Caco-2 (cell line): ENCODE data around the gene NDST4. TPM values are rescaled to one million over a fixed set of nuclear protein-coding genes. Genes with fewer than 3 reads are reported as not detected.

Source experiments
- BruUV-seq: library from RNA; stranded (reverse); fragments of 400-500 nt; replicated peaks from 2 replicates; lab custom pipeline; 2021; lab: Mats Ljungman, UMichigan
- CTCF ChIA-PET: fragments of 300-600 bp; sonication (Branson Sonifier 250); formaldehyde crosslinking; loops from one replicate; lab custom pipeline; 2022; ENCODE audit warnings: antibody characterized with exemption; lab: Charles Lee
- POLR2A ChIA-PET: fragments of 300-600 bp; sonication (Branson Sonifier 250); formaldehyde crosslinking; loops from one replicate; lab custom pipeline; 2022; ENCODE audit warnings: antibody characterized with exemption; lab: Charles Lee
- DNase-seq, 2 experiments: peaks; one replicate each; pipeline versions ENCODE4 v3.0.0 to v3.0.0-alpha.2; 2020 to 2022
- H3K27me3 ChIP-seq: replicated peaks from 2 replicates; pipeline ENCODE4 v1.6.0; 2011; ENCODE audit warnings: low read length; ENCODE audit not compliant: control insufficient read depth, insufficient read depth
- H3K36me3 ChIP-seq: 2 replicates; pipeline ENCODE4 v1.5.1; 2011; ENCODE audit warnings: low read length; ENCODE audit not compliant: control insufficient read depth, insufficient read depth
- H3K4me1 ChIP-seq: fragments of 250-450 bp; sonication (Bioruptor Pico); 2 replicates; pipeline ENCODE4 v1.5.1; 2020; ENCODE audit warnings: mild to moderate bottlenecking
- H3K4me3 ChIP-seq: 2 replicates; pipeline ENCODE4 v1.5.1; 2011; ENCODE audit warnings: low read depth, mild to moderate bottlenecking, control low read depth, low read length
- H3K9me3 ChIP-seq: fragments of 250-450 bp; sonication (Bioruptor Pico); 2 replicates; pipeline ENCODE4 v1.5.1; 2020; ENCODE audit warnings: mild to moderate bottlenecking, moderate library complexity
- H3K27ac Mint-ChIP-seq: one replicate; pipeline ENCODE4 v1.8.0; 2022; ENCODE audit warnings: mixed read lengths; ENCODE audit not compliant: unreplicated experiment
- H3K27me3 Mint-ChIP-seq: one replicate; pipeline ENCODE4 v1.8.0; 2022; ENCODE audit warnings: mixed read lengths; ENCODE audit not compliant: insufficient read depth, unreplicated experiment
- H3K36me3 Mint-ChIP-seq: one replicate; pipeline ENCODE4 v1.8.0; 2022; ENCODE audit warnings: mild to moderate bottlenecking, mixed read lengths; ENCODE audit not compliant: insufficient read depth, unreplicated experiment
- H3K4me1 Mint-ChIP-seq: one replicate; pipeline ENCODE4 v1.8.0; 2022; ENCODE audit warnings: low read depth, mixed read lengths; ENCODE audit not compliant: unreplicated experiment
- H3K4me3 Mint-ChIP-seq: one replicate; pipeline ENCODE4 v1.8.0; 2022; ENCODE audit warnings: mild to moderate bottlenecking, moderate library complexity, mixed read lengths; ENCODE audit not compliant: unreplicated experiment
- H3K9me3 Mint-ChIP-seq: one replicate; pipeline ENCODE4 v1.8.0; 2022; ENCODE audit warnings: mixed read lengths; ENCODE audit not compliant: unreplicated experiment
- intact Hi-C: fragments of 100-400 bp; cut with micrococcal nuclease; formaldehyde crosslinking; loops from one replicate; pipeline ENCODE4 v1.10.0; 2022; ENCODE audit not compliant: unreplicated experiment
- total RNA-seq: library from RNA; stranded (reverse); gene quantifications from 2 replicates; pipeline ENCODE4 v1.2.3, GENCODE V29; 2022
- TF ChIP-seq, protein P1 (sequence below), 2 experiments: fragments of 200-600 bp in 1 of 2; IDR thresholded peaks; 1 replicate in 1 of 2; 2 replicates in 1 of 2; pipeline versions ENCODE4 v1.5.1 to v1.8.0; 2011 to 2022; ENCODE audit warnings: antibody characterized with exemption in 1 of 2, control low read depth in 1 of 2, inconsistent platforms in 1 of 2, low read depth in 1 of 2, low read length in 1 of 2, mild to moderate bottlenecking in 1 of 2, moderate library complexity in 1 of 2; ENCODE audit not compliant: insufficient read depth in 1 of 2, severe bottlenecking in 1 of 2, unreplicated experiment in 1 of 2

Gene NDST4
- total RNA-seq, 1 experiment from 2014 or later = 4.4 TPM

DNA sequence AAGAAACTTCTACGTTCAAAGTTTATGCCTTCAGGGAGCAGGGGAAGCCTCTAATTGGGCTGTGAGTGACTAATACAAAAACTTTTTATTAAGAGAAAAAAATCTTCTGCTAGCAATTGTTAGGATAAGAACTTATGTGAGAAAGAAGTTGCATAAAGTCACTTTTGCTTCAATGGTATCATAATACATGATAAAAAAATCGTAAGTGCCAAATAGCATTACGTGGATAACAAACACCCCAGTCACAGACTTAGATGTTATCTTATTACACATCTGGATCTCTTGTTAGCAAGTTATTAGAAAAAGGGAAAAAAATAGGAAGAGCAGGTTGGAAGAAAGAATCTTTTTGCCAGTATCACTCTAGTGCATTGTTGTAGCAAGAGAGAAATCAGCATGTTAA, 4.2 kb upstream of the NDST4 start:
- H3K9me3 Mint-ChIP-seq = no peaks in the 10 kb centered on the region
- no peak overlapping the region for H3K27ac Mint-ChIP-seq
- Histone ChIP-seq H3K9me3 (no peaks in the 10 kb centered on the region), H3K4me3 (no peak overlapping the region), H3K27me3 (no peaks in the 10 kb centered on the region), H3K36me3 (no peaks in the 10 kb centered on the region), H3K4me1 (no peaks in the 10 kb centered on the region)
- BruUV-seq = no TSS peak
- no peak overlapping the region for H3K4me3 Mint-ChIP-seq
- no peak for DNase-seq
- intact Hi-C loops = no loop called here
- TF ChIP-seq, protein P1, sequence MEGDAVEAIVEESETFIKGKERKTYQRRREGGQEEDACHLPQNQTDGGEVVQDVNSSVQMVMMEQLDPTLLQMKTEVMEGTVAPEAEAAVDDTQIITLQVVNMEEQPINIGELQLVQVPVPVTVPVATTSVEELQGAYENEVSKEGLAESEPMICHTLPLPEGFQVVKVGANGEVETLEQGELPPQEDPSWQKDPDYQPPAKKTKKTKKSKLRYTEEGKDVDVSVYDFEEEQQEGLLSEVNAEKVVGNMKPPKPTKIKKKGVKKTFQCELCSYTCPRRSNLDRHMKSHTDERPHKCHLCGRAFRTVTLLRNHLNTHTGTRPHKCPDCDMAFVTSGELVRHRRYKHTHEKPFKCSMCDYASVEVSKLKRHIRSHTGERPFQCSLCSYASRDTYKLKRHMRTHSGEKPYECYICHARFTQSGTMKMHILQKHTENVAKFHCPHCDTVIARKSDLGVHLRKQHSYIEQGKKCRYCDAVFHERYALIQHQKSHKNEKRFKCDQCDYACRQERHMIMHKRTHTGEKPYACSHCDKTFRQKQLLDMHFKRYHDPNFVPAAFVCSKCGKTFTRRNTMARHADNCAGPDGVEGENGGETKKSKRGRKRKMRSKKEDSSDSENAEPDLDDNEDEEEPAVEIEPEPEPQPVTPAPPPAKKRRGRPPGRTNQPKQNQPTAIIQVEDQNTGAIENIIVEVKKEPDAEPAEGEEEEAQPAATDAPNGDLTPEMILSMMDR (IDR thresholded peaks at IDR 0.05; ENCODE audit: insufficient read depth in 1 of 2, low read depth in 1 of 2, low read length in 1 of 2, severe bottlenecking in 1 of 2, unreplicated experiment in 1 of 2) = no peak
- POLR2A ChIA-PET = no interaction called here
- peaks cover 3% of the 10 kb centered on the region for H3K27me3 Mint-ChIP-seq
- CTCF ChIA-PET = no interaction called here
- no peaks in the 10 kb centered on the region for H3K4me1 Mint-ChIP-seq
- no peaks in the 10 kb centered on the region for H3K36me3 Mint-ChIP-seq

DNA sequence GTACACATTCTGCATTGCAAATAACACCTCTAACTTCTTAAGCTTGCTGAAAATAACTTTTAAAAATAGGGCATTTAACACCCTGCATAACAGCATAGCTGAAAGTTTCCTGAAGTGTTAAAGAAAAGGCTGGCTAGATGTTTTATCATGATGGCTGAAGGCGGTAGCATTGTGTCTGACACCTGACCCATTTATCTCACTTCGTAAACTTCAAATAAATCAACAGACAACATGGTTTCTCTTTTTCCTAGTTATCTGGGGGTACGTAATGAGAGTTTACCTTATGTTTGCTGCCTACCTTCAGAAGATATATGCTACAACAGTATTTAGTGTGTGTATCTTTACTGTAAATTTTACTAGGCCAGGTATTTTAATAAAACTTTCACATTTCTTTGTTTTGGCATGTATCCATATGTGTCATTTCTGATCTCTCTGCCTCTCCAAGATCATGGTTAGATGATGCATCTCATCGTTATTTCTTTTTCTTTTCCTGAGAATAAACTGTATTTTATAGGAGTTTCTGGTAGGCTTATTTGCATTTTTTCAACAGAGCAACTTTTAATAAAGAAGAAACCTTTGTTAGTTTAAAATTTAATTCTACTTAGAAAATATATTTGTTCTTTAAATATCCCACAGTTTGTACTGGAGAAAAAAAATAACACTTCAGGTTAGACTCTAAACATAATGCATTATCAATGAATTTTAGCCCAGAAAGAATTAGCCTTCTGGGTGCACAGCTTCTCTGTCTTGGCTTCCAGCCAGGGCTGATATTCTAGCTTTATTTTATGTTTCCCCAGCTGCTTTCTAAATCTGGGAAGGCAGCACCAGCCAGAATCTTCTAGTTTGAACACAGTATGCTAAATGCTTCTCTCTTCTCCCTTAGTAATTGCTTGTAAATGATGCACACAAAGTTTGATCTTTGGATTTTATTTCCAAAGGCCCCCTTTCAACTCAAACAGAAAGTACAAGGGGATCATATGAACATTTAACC, 2.9 kb downstream of the NDST4 start:
- POLR2A ChIA-PET = no interaction called here
- Mint-ChIP-seq H3K36me3 (no peaks in the 10 kb centered on the region), H3K27me3 (no peaks in the 10 kb centered on the region), H3K4me1 (no peaks in the 10 kb centered on the region), H3K4me3 (no peak overlapping the region), H3K27ac (no peak overlapping the region), H3K9me3 (no peaks in the 10 kb centered on the region)
- intact Hi-C loops = no loop called here
- CTCF ChIA-PET = no interaction called here
- Histone ChIP-seq H3K4me1 (no peaks in the 10 kb centered on the region), H3K27me3 (no peaks in the 10 kb centered on the region), H3K4me3 (no peak overlapping the region), H3K9me3 (no peaks in the 10 kb centered on the region), H3K36me3 (no peaks in the 10 kb centered on the region)
- DNase-seq = no peak
- no TSS peak for BruUV-seq
- TF ChIP-seq, protein P1 (IDR thresholded peaks at IDR 0.05; ENCODE audit: insufficient read depth in 1 of 2, low read depth in 1 of 2, low read length in 1 of 2, severe bottlenecking in 1 of 2, unreplicated experiment in 1 of 2) = no peak

DNA sequence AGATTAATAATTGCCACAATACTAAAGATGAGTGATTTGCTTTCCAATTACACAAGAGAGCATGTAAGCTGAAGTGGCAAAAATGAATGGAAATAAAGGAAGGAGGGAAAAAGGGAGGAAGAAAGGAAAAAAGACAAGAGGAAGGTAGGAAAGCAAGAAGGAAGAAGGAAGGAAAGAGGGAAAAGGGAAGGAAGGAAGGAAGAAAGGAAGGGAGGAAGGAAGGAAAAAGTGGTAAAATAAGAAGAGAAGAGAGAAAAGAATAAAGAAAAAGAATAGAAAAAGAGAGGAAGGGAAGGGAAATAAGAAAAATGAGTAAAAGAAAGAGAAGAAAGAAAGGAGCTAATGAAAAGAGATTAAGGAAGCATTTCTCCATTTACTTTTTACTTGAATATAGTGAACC, 4.6 kb downstream of the NDST4 start:
- CTCF ChIA-PET = no interaction called here
- Mint-ChIP-seq H3K36me3 (no peaks in the 10 kb centered on the region), H3K9me3 (no peaks in the 10 kb centered on the region), H3K4me1 (no peaks in the 10 kb centered on the region), H3K27ac (no peak overlapping the region), H3K4me3 (no peak overlapping the region), H3K27me3 (no peaks in the 10 kb centered on the region)
- H3K4me3 ChIP-seq = no peak overlapping the region
- H3K4me1 ChIP-seq = no peaks in the 10 kb centered on the region
- H3K27me3 ChIP-seq = no peaks in the 10 kb centered on the region
- TF ChIP-seq, protein P1 (IDR thresholded peaks at IDR 0.05; ENCODE audit: insufficient read depth in 1 of 2, low read depth in 1 of 2, low read length in 1 of 2, severe bottlenecking in 1 of 2, unreplicated experiment in 1 of 2) = no peak
- intact Hi-C loops = no loop called here
- DNase-seq = no peak
- BruUV-seq = no TSS peak
- POLR2A ChIA-PET = no interaction called here
- H3K9me3 ChIP-seq = no peaks in the 10 kb centered on the region
- H3K36me3 ChIP-seq = no peaks in the 10 kb centered on the region
